SK-N-SH (cell line): ENCODE results near the gene CYB561. TPM values are rescaled to one million over a fixed set of nuclear protein-coding genes. Genes with fewer than 3 reads are reported as not detected.

ENCODE experiments used
- CTCF ChIA-PET: fragments of 300-600, 350-600 bp; formaldehyde crosslinking; extraction: SDS; loops from one replicate; lab custom pipeline; 2021; lab: Yijun Ruan, JAX
- POLR2A ChIA-PET: fragments of 350-600 bp; sonication (Branson Sonifier 250); formaldehyde crosslinking; extraction: SDS; loops from one replicate; lab custom pipeline; 2020; ENCODE audit warnings: antibody characterized with exemption, inconsistent platforms; lab: Yijun Ruan, JAX
- DNase-seq: peaks from one replicate; pipeline ENCODE4 v3.0.0; 2012
- H2AFZ ChIP-seq: fragments of 200-600 bp; sonication (generic); 2 replicates; pipeline ENCODE4 v1.8.1; 2016; ENCODE audit warnings: antibody characterized with exemption, mild to moderate bottlenecking, low read depth
- H3F3A ChIP-seq: fragments of 200-600 bp; sonication (generic); replicated peaks from 2 replicates; pipeline ENCODE3; 2016; ENCODE audit warnings: antibody characterized with exemption, mild to moderate bottlenecking; ENCODE audit not compliant: insufficient read depth
- H3K27ac ChIP-seq, 2 experiments: fragments of 200-500 bp in 1 of 2; fragments of 200-600 bp in 1 of 2; sonication (Bioruptor generic) in 1 of 2; sonication (generic), shearing (Covaris generic) in 1 of 2; 2 replicates each; pipeline versions ENCODE4 v1.5.1 to v1.6.1; 2014 to 2016; ENCODE audit warnings: low read depth in 2 of 2, inconsistent platforms in 1 of 2, low read length in 1 of 2, mild to moderate bottlenecking in 1 of 2, mixed read lengths in 1 of 2
- H3K27me3 ChIP-seq: fragments of 200-600 bp; sonication (generic), shearing (Covaris generic); 2 replicates; pipeline ENCODE4 v1.6.1; 2016; ENCODE audit warnings: mixed run types; ENCODE audit not compliant: insufficient read depth
- H3K36me3 ChIP-seq, 2 experiments: fragments of 200-500 bp in 1 of 2; fragments of 200-600 bp in 1 of 2; sonication (Bioruptor generic) in 1 of 2; sonication (generic) in 1 of 2; replicated peaks in 1 of 2; 2 replicates each; pipeline versions ENCODE3 to v1.5.1; 2014 to 2016; ENCODE audit warnings: low read length in 1 of 2, mild to moderate bottlenecking in 1 of 2; ENCODE audit not compliant: insufficient read depth in 2 of 2, control insufficient read depth in 1 of 2
- H3K4me1 ChIP-seq, 2 experiments: fragments of 200-500 bp in 1 of 2; fragments of 200-600 bp in 1 of 2; sonication (Bioruptor generic) in 1 of 2; sonication (generic), shearing (Covaris generic) in 1 of 2; 2 replicates each; pipeline versions ENCODE4 v1.5.1 to v1.6.1; 2014 to 2016; ENCODE audit warnings: low read depth in 1 of 2, low read length in 1 of 2, mixed run types in 1 of 2; ENCODE audit not compliant: insufficient read depth in 2 of 2, control insufficient read depth in 1 of 2
- H3K4me2 ChIP-seq: fragments of 200-600 bp; sonication (generic), shearing (Covaris generic); 2 replicates; pipeline ENCODE4 v1.6.1; 2017; ENCODE audit warnings: mixed run types
- H3K4me3 ChIP-seq, 2 experiments: fragments of 200-500 bp in 1 of 2; fragments of 200-600 bp in 1 of 2; sonication (Bioruptor generic) in 1 of 2; sonication (generic), shearing (Covaris generic) in 1 of 2; 2 replicates each; pipeline versions ENCODE4 v1.5.1 to v1.8.1; 2014 to 2016; ENCODE audit warnings: low read depth in 2 of 2, inconsistent platforms in 1 of 2, low read length in 1 of 2, mild to moderate bottlenecking in 1 of 2, mixed read lengths in 1 of 2, moderate library complexity in 1 of 2
- H3K79me2 ChIP-seq: fragments of 200-600 bp; sonication (generic); 2 replicates; pipeline ENCODE4 v1.8.1; 2017; ENCODE audit warnings: mild to moderate bottlenecking; ENCODE audit not compliant: insufficient read depth
- H3K9ac ChIP-seq: fragments of 200-600 bp; sonication (generic); 2 replicates; pipeline ENCODE4 v1.6.1; 2017; ENCODE audit warnings: mixed run types
- H3K9me2 ChIP-seq: fragments of 200-600 bp; sonication (generic); 2 replicates; pipeline ENCODE4 v1.6.1; 2017; ENCODE audit warnings: mixed run types
- H3K9me3 ChIP-seq: fragments of 200-600 bp; sonication (generic); 2 replicates; pipeline ENCODE4 v1.6.1; 2017; ENCODE audit warnings: mixed run types, mild to moderate bottlenecking, moderate library complexity
- H4K20me1 ChIP-seq: fragments of 200-600 bp; sonication (generic); 2 replicates; pipeline ENCODE4 v1.6.1; 2017; ENCODE audit warnings: mild to moderate bottlenecking, mixed run types; ENCODE audit not compliant: insufficient read depth
- CTCF ChIP-seq: fragments of 200-600 bp; sonication (generic); IDR thresholded peaks from 2 replicates; pipeline ENCODE4 v1.6.1; 2017; ENCODE audit warnings: antibody characterized with exemption, mild to moderate bottlenecking, moderate library complexity
- FOXJ3 ChIP-seq: sonication (generic); formaldehyde crosslinking; IDR thresholded peaks from 2 replicates; pipeline ENCODE4 v1.5.1; 2020; ENCODE audit warnings: mild to moderate bottlenecking, missing genetic modification reagents
- FOXM1 ChIP-seq: IDR thresholded peaks from 2 replicates; pipeline ENCODE4 v1.4.0; 2012; ENCODE audit warnings: low read depth, mild to moderate bottlenecking
- GATA2 ChIP-seq: sonication (generic); formaldehyde crosslinking; IDR thresholded peaks from 2 replicates; pipeline ENCODE4 v1.5.0; 2020; ENCODE audit warnings: mild to moderate bottlenecking, missing genetic modification reagents
- POLR2AphosphoS5 ChIP-seq: IDR thresholded peaks from 2 replicates; pipeline ENCODE4 v1.6.1; 2012; ENCODE audit warnings: low read depth, low read length
- RAD21 ChIP-seq: IDR thresholded peaks from 2 replicates; pipeline ENCODE4 v1.6.1; 2012; ENCODE audit warnings: mild to moderate bottlenecking, low read length
- WGBS: methylation state at CpG from one replicate; pipeline ENCODE4 v1.1.6; 2017; ENCODE audit warnings: low lambda C conversion rate; 5-methylcytosine and 5-hydroxymethylcytosine counted together
- polyA plus RNA-seq, 3 experiments: library from polyadenylated mRNA; depleted of rRNA; stranded (reverse); fragments of >200 nt; gene quantifications; 2 replicates each; pipeline ENCODE4 v1.2.3, GENCODE V29; 2012

CYB561 gene
- polyA plus RNA-seq, 1 of the 3 experiments (the other 2 are of a cell fraction), result 28.3 TPM

- Histone ChIP-seq H3K4me2 (no peak overlapping the region), H3F3A (peaks cover 56% of the 10 kb centered on the region), H3K9me3 (no peaks in the 10 kb centered on the region), H3K27ac (peak overlapping the region in 1 of 2 experiments; percentile 97; a peak in 2 of 4 replicates), H3K9me2 (no peaks in the 10 kb centered on the region), H3K27me3 (no peaks in the 10 kb centered on the region), H4K20me1 (peaks cover 2% of the 10 kb centered on the region; the same call in 1 of the 2 replicates), H3K9ac (no peak overlapping the region), H3K4me3 (no peak overlapping the region), H3K36me3 (peaks cover 0 to 4% of the 10 kb centered on the region in 2 experiments), H2AFZ (no peak overlapping the region), H3K4me1 (peaks cover 49 to 95% of the 10 kb centered on the region in 2 experiments), H3K79me2 (peaks cover 17% of the 10 kb centered on the region; the same call in 1 of the 2 replicates)
- CTCF ChIA-PET, result interaction anchor here (0.6 to 27.2 kb wide), 17 partner anchors 7 to 509 kb away, joined by 3 to 827 read pairs (median 4); partner anchors contain the start of genes ACE, CYB561, DCAF7 and LIMD2
- peak; percentile 73 for DNase-seq
- WGBS, result 95% methylated on average over 16 of the region's 17 CpGs
- TF ChIP-seq FOXM1 (no peak), CTCF (peak; percentile 45), FOXJ3 (CRISPR knock-in tag) (no peak), POLR2AphosphoS5 (no peak), GATA2 (CRISPR knock-in tag) (no peak), RAD21 (peak; percentile 42)
- POLR2A ChIA-PET, result interaction anchor here (1.2 to 3.2 kb wide), 4 partner anchors 11 to 44 kb away, joined by 3 to 14 read pairs (median 8); partner anchors contain the start of gene ACE
These were observed 9.5 kb downstream of the CYB561 start for GRCh38 chr17:63436523-63437110.

- no peak overlapping the region; the same call in 1 of the 2 replicates for H3K9ac ChIP-seq
- H3K36me3 ChIP-seq, result peaks cover 0 to 4% of the 10 kb centered on the region in 2 experiments
- H3K27me3 ChIP-seq, result no peaks in the 10 kb centered on the region
- peaks cover 51 to 95% of the 10 kb centered on the region in 2 experiments for H3K4me1 ChIP-seq
- no peak overlapping the region for H2AFZ ChIP-seq
- peaks cover 2% of the 10 kb centered on the region; the same call in 1 of the 2 replicates for H4K20me1 ChIP-seq
- ChIA-PET CTCF (interaction anchor here (0.6 to 27.2 kb wide), 21 partner anchors 6 to 779 kb away, joined by 3 to 827 read pairs (median 4); partner anchors contain the start of genes ACE, CYB561, DCAF7 and LIMD2), POLR2A (interaction anchor here (0.6 to 13.8 kb wide), 8 partner anchors 7 to 186 kb away, joined by 3 to 572 read pairs (median 6); partner anchors contain the start of genes ACE, CYB561 and MAP3K3)
- 0 out of 2 replicates have a peak, but pooled peaks have one; percentile 12 for TF ChIP-seq CTCF
- no peak for TF ChIP-seq RAD21
- DNase-seq, result peak; percentile 45
- no peaks in the 10 kb centered on the region for H3K9me2 ChIP-seq
- H3K27ac ChIP-seq, result peak overlapping the region; percentile 97
- H3K4me2 ChIP-seq, result peak overlapping the region; percentile 69
- no peaks in the 10 kb centered on the region for H3K9me3 ChIP-seq
- peaks cover 17% of the 10 kb centered on the region; the same call in 1 of the 2 replicates for H3K79me2 ChIP-seq
- H3F3A ChIP-seq, result peaks cover 58% of the 10 kb centered on the region
- no peak overlapping the region for H3K4me3 ChIP-seq
- WGBS, result 90% methylated on average over 27 of the region's 29 CpGs
These were observed 10.2 kb downstream of the CYB561 start for GRCh38 chr17:63435681-63436522.
